DOHH2 (cell line): Measurements from ENCODE around the gene ANO9.

ENCODE experiments used
- EZH2phosphoT487 ChIP-seq: fragments of 200-600 bp; sonication (generic); IDR thresholded peaks from 2 replicates; pipeline ENCODE4 v1.6.1; 2017; ENCODE audit warnings: borderline replicate concordance, mild to moderate bottlenecking, antibody characterized with exemption, low read length, moderate library complexity, mixed read lengths
- TF ChIP-seq, protein P1 (sequence below): fragments of 200-600 bp; sonication (generic); IDR thresholded peaks from one replicate; pipeline ENCODE4 v1.5.1; 2014; ENCODE audit warnings: antibody characterized with exemption, mild to moderate bottlenecking, low read depth, low read length; ENCODE audit not compliant: poor library complexity, severe bottlenecking

DNA sequence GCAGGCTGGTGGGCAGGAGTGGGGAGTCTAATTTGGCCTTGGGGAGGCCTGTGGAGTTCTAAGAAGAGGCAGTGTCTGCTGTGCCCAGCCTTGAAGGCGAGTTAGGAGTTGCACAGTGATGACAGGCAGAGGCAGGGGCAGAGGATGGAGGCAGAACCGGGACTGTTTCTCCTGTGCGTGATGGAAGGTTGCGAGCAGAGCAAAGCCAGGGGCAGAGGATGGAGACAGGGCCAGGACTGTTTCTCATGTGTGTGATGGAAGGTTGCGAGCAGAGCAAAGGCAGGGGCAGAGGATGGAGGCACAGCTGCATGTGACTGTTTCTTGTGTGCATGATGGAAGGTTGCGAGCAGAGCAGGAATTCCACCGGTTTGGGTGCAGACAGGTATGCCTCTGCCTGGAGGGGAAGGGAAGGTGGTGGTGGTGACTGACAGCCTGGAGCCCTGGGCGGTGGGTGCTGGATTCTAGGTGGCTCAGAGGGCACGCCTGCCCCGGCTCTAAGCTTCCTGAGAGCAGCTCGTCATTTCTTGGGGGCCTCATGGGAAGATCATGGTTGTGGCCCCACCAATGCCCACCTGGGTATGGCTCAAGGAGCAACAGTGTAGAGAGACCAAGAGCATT lies 63.8 kb downstream of the ANO9 start:
- TF ChIP-seq, protein P1, sequence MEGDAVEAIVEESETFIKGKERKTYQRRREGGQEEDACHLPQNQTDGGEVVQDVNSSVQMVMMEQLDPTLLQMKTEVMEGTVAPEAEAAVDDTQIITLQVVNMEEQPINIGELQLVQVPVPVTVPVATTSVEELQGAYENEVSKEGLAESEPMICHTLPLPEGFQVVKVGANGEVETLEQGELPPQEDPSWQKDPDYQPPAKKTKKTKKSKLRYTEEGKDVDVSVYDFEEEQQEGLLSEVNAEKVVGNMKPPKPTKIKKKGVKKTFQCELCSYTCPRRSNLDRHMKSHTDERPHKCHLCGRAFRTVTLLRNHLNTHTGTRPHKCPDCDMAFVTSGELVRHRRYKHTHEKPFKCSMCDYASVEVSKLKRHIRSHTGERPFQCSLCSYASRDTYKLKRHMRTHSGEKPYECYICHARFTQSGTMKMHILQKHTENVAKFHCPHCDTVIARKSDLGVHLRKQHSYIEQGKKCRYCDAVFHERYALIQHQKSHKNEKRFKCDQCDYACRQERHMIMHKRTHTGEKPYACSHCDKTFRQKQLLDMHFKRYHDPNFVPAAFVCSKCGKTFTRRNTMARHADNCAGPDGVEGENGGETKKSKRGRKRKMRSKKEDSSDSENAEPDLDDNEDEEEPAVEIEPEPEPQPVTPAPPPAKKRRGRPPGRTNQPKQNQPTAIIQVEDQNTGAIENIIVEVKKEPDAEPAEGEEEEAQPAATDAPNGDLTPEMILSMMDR = no peak
- TF ChIP-seq EZH2phosphoT487 = no peak
